Fibroblast of skin of left biceps (primary cell): ENCODE data around the gene GRB10.

ENCODE experiments used
- DNase-seq, 2 experiments: peaks; one replicate each; pipeline ENCODE4 v3.0.0-alpha.2; 2013; ENCODE audit warnings: low read depth in 2 of 2

GRB10 gene

GRCh38 chr7:50671386-50671785, 111.3 kb downstream of the GRB10 start:
- no peak for DNase-seq

DNA sequence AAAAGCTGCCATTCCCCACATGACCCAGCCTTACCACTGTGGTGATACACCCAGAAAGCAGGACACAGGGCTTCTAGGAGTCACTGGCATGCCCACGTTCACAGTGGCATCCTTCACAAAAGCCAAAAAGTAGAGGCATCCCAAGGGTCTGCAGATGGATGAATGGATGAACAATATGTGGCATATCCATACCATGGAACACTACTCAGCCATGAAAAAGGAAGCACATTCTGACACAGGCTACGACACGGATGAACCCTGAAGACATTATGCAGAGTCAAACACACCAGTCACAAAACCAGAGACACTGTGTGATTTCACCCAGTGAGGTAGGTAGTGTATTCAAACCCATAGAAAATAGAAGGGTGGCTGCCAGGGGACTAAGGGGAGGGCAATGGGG, 112.8 kb downstream of the GRB10 start:
- no peak for DNase-seq

- DNase-seq = no peak
Observed at GRCh38 chr7:50667789-50668226, 114.9 kb downstream of the GRB10 start.

DNA sequence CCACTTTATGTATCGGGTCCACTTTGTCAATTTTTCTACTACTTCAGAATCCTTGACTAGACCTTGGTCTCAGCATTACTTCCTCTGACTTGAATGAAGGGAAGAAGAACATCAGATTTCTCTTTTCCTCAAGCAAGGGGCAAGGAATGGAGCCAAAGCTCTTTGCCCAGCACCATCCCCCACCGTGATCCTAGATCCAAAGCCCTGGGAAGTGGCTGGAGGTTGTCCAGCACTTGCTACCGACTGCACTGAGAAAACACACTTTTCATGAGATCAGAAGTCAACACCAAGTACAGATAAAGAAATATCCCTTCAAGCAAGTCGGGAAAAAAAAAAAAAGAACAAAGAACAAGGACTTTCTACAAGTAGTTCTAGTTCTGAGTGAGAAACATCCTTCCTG, 115.4 kb downstream of the GRB10 start:
- DNase-seq = no peak

DNA sequence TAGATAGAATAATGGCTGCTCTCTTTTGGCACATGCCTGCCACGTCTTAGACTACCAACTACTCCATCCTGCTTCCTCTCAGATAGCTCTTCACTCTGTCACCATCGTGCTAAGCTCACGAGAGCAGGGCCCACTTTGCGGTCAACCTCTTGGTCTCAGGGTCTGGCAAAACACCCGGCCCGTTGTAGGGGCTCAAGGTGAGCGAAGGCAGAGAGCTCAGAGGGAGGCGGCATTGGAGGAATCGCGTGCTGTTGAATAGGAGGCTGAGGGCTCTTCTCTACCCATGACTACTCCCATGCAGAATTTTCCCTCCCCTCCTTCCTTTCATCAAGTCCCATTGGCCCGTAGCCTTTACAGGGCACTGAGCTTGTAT, 116.6 kb downstream of the GRB10 start:
- DNase-seq = no peak

DNA sequence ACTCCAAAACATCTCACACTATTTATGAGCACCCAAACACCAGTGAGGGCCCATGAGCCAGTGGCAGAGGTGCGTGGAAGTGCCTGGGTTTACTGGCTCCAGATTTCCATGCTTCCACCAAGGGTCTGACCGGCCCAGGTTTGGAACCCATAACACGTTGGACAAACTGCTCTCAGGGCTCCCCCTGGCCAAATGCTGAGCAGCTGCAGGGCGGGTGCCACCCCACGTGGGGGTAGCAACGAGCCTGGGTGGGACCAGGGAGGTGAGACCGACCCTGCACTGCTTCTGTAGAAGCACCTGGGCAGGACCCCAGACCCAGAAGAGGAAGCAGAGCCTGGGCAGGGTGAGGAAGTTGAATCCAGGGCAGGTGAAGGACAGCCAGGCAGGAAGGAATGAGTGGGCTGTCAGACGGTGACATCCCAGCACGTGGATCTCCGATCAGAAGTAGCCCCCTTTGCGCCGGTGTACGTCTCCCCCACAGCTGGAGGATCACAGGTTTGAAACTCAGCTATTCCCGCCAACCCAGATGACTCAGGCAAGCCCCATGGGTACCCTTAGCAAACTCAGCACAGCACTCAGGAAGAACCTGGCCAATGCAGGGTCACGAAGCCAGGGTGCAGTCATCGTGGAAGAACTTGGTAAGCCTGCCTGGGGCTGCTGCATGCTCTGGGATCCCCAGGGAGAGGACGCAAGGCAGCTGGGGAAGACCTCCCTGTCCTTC, 117.1 kb downstream of the GRB10 start:
- DNase-seq = no peak

DNA sequence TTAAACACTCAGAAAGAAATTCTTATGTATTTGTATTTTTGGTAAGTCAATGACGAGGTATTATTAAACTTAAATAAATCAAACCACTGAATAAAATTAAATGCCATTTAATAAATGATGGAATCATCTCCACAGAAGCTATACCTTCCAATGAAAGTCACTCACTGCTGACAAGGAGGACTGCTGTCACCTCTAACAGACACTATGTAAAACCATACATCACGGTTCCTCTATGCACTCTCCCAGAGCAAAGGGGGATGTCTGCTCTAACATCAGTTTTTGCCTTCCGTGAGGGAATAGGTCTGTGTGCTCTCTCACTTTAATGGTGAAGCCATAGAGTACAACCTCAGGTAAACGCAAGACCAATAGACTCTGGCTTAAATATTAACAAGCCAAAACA, 117.8 kb downstream of the GRB10 start:
- DNase-seq = no peak

GRCh38 chr7:50664461-50664922, 118.2 kb downstream of the GRB10 start:
- DNase-seq = no peak

GRCh38 chr7:50663396-50664102, 119.1 kb downstream of the GRB10 start:
- DNase-seq = no peak

GRCh38 chr7:50662996-50663395, 119.7 kb downstream of the GRB10 start:
- no peak for DNase-seq

GRCh38 chr7:50662041-50662694, 120.5 kb downstream of the GRB10 start:
- no peak for DNase-seq

- no peak for DNase-seq
Observed at GRCh38 chr7:50661345-50662040, 121.2 kb downstream of the GRB10 start.

GRCh38 chr7:50660830-50661175, 121.9 kb downstream of the GRB10 start:
- DNase-seq = no peak

DNA sequence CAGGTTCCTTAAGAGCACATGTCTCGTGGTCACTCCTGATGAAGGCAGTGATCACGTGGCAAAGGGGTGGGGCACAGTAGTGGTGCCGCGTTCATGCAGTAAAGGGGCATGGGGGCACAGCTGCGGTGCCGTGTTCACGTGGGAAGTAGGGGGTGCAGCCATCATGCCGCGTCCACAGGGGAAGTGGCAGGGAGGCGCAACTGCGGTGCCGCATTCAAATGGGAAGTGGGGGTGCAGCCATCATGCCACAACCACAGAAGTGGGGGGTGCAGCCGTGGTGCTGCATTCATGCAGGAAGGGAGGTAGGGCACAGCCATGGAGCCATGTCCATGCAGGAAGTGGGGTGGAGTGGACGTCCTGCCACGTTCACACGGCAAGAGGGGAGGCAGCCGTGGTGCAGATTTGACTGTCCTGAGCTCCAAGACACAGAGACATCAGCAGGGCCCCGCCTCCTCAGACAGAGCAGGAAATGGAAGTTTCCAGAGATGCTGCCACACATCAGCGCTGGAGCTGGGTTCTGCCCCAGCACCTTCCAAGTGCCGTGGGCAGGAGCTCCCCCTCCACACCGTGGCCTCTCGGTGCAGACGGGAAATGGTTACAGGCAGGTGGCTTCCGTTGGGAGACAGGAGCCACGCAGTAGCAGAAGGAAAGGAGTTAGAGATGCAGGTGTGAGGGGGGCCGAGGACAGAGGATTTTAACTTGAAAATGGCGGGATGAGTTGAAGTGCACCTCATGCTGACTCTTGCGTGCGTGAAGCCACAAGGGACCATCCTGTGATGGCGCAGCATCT, 122.5 kb downstream of the GRB10 start:
- no peak for DNase-seq

DNA sequence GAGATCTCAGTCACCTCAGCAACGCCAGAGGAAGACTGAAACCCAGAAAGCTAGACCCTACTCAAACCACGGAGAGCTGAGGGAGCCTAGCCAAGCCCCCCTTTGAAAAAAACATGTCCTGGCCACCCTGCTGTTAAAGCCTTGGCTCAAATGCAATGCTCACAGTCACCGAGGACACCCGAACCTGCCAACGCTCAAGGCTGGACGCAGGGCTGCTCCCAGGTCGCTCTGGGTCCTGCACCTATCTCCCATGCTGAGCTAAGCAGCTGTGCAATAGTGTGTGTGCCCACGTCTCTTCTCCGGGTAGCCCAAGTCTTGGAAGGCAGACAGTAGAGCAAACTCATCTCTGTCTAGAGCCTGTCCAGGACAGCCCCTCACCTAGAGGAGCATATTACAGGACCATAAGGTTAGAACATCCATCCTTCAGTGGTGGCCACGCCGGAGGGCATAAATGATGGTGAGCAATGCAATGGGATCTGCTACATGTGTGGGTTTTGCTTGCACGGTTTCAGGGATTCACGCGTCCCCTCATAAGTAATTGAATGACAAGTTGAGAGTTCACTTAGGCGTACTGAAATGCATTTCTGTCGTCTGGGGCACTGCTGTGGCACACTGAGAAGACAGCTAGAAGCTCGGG, 123.2 kb downstream of the GRB10 start:
- no peak for DNase-seq

DNA sequence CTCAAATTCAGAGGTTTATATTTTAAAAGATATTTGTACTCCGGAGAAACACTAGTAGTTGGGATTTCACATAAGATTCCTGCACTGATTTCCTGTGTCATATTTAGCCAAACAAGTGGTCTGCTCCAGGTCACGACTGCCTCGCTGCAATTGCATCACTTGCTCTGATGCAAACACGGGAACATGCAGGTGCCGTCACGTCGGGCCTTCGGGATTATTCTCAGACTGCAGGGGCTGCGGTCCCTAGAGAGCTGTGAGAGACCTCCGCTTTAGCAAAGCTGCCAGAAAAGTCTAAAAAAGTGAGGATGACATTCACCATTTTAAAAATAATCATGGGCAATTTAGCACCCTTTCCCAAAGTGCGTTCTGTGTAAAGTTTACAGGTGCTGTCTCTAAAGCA, 124.0 kb downstream of the GRB10 start:
- DNase-seq = no peak

DNA sequence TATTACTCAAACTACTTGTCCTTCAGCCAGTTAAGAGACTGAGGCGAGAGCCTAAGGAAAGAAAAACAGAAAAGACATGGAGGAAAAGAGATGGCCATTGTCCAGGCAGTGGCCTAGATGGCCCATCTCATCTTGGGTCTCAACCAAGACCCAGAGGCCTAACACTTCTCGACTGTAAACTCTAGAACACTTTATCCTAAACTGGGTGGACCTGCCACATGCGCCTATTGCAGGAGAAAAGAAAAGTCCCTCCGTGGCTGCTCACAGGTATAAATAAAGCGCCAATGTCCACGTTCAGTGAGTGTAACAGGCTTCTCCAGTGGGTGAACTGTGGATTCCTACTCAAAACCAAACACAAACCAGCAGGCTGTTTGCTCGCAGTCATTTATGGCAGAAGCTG, 124.8 kb downstream of the GRB10 start:
- DNase-seq = no peak

- no peak for DNase-seq
Observed at GRCh38 chr7:50657341-50657873, 125.3 kb downstream of the GRB10 start.

DNA sequence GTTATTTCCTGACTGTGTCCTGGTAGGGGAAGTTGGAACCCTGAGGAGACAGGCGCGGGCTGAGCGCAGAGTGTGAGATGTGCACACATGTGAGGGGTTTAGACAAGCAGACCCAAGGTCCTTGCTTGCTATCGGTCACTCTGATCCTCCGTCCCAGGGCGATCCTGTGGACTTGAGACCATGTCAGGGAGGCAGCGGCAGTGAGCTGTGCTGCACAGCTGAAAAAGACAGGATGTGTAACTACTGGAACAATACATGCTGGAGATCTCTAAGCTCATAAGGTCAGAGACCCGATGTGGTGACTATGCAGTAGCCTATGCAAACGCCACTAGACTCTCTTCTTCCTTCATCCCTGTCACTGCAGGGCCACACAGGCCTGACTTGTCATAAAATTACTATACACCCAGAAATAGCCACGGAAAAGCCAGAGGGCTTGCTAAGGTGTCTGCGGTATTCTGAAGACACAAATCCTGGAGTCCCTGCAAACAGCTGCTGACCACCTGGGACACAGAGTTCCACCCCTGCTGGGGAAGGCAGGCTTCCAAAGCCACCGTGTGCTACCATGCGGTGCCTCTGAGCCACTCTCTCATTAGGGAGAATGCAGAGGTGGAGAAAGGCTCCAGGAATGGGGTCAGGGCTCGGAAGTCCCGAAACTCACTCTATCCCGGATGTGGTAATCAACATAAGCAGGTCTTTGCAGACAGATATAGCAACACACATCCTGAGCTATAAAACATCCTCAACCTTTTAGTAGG, 126.4 kb downstream of the GRB10 start:
- DNase-seq = no peak

DNA sequence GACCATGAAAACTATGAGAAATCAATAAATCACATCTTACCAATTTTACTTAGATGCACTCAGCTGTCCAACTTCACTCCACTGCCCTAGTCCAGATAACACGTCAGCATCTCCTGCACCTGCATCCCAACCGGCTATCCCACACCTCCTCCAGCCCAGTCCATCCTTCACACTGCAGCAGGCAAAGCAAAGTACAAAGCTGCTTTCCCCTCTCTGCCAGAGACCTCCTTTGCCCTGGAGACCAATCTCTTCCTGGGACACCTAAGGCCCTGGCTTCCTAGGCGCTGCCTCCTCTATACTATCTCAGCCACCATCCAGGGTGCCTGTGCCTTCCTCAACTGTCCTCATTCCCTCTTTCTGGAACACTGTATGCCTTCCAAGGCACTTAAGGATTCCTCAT, 127.2 kb downstream of the GRB10 start:
- DNase-seq = no peak
